K562 (cell line): Measurements from ENCODE around the gene LVRN. TPM values are rescaled to one million over a fixed set of nuclear protein-coding genes. Genes with fewer than 3 reads are reported as not detected.
A peak's percentile ranks its signal among the peaks of the same experiment; 100 is the strongest.
"Not testable (repeated sequence)": the region's sequence is repeated elsewhere in the genome, so short reads cannot be mapped to it uniquely, and the experiment has no call there.

Experiments used
- ATAC-seq: fragments of 200-7000 bp; cut with Tn5 transposase; 3 replicates; pipeline ENCODE4 v1.9.1; 2020; ENCODE audit warnings: moderate library complexity
- BruUV-seq: library from RNA; stranded (reverse); fragments of 400-500 nt; replicated peaks from 2 replicates; lab custom pipeline; 2021; lab: Mats Ljungman, UMichigan
- CTCF ChIA-PET: fragments of 300-600 bp; formaldehyde crosslinking; extraction: SDS; loops from one replicate; lab custom pipeline; 2021; ENCODE audit warnings: low intra/inter-chr PET ratio; lab: Yijun Ruan, JAX
- POLR2A ChIA-PET: fragments of 300-600, 350-650 bp; sonication (Branson Sonifier 250); formaldehyde crosslinking; extraction: SDS; loops from one replicate; lab custom pipeline; 2021; ENCODE audit warnings: antibody characterized with exemption, inconsistent platforms; lab: Yijun Ruan, JAX
- DNase-seq, 4 experiments: peaks; one replicate each; pipeline versions ENCODE4 v3.0.0 to v3.0.0-alpha.2; 2011 to 2018; ENCODE audit warnings: low spot score in 3 of 4, mixed read lengths in 3 of 4; ENCODE audit errors: extremely low read depth in 1 of 4
- FAIRE-seq: peaks from 2 replicates; lab custom pipeline; 2011; peaks lifted over from hg19 to GRCh38; lab: Jason Lieb, UNC
- H2AFZ ChIP-seq: 2 replicates; pipeline ENCODE4 v1.6.0; 2011; ENCODE audit warnings: low read depth, low read length, control low read depth, inconsistent platforms
- H3K27ac ChIP-seq: fragments of 200-600 bp; 3 replicates; pipeline ENCODE4 v1.8.0; 2011; ENCODE audit warnings: low read depth, mild to moderate bottlenecking, control low read depth, inconsistent platforms, low read length, moderate library complexity, mixed read lengths; ENCODE audit errors: extremely low read depth
- H3K27me3 ChIP-seq, 2 experiments: fragments of 300-600 bp in 1 of 2; 2 replicates in 1 of 2; 3 replicates in 1 of 2; pipeline versions ENCODE4 v1.6.0 to v1.8.0; 2011; ENCODE audit warnings: inconsistent platforms in 2 of 2, low read length in 2 of 2, mild to moderate bottlenecking in 1 of 2, mixed read lengths in 1 of 2, moderate library complexity in 1 of 2; ENCODE audit not compliant: control insufficient read depth in 2 of 2, insufficient read depth in 2 of 2
- H3K36me3 ChIP-seq: fragments of 300-600 bp; 3 replicates; pipeline ENCODE4 v1.8.0; 2011; ENCODE audit warnings: mild to moderate bottlenecking, low read length, inconsistent platforms; ENCODE audit not compliant: control insufficient read depth, insufficient read depth
- H3K4me1 ChIP-seq, 2 experiments: fragments of 200-600 bp in 1 of 2; replicated peaks in 1 of 2; 2 replicates in 1 of 2; 3 replicates in 1 of 2; pipeline versions ENCODE4 v1.5.1 to v1.8.0; 2011; ENCODE audit warnings: inconsistent platforms in 2 of 2, low read length in 2 of 2, mild to moderate bottlenecking in 1 of 2, mixed read lengths in 1 of 2, moderate library complexity in 1 of 2; ENCODE audit not compliant: control insufficient read depth in 2 of 2, insufficient read depth in 2 of 2
- H3K4me2 ChIP-seq: 2 replicates; pipeline ENCODE4 v1.6.1; 2011; ENCODE audit warnings: low read length, control low read depth, inconsistent platforms, mixed read lengths; ENCODE audit not compliant: insufficient read depth
- H3K4me3 ChIP-seq: fragments of 200-600 bp; sonication (generic), shearing (Covaris generic); 2 replicates; pipeline ENCODE4 v1.5.1; 2016; ENCODE audit warnings: control low read depth, inconsistent platforms
- H3K79me2 ChIP-seq: fragments of 200-600 bp; 3 replicates; pipeline ENCODE4 v1.8.0; 2011; ENCODE audit warnings: low read length, inconsistent platforms; ENCODE audit not compliant: control insufficient read depth, insufficient read depth
- H3K9ac ChIP-seq, 2 experiments: 2 replicates each; pipeline versions ENCODE4 v1.6.0 to v1.6.1; 2011; ENCODE audit warnings: low read depth in 2 of 2, low read length in 2 of 2, control low read depth in 1 of 2, inconsistent platforms in 1 of 2, mild to moderate bottlenecking in 1 of 2, mixed read lengths in 1 of 2; ENCODE audit not compliant: insufficient read depth in 1 of 2
- H3K9me1 ChIP-seq: one replicate; pipeline ENCODE4 v1.6.0; 2011; ENCODE audit warnings: inconsistent platforms, mild to moderate bottlenecking, low read length, moderate library complexity; ENCODE audit not compliant: control insufficient read depth, insufficient read depth
- H3K9me3 ChIP-seq: replicated peaks from 2 replicates; pipeline ENCODE4 v1.5.1; 2011; ENCODE audit warnings: low read depth, low read length, inconsistent platforms; ENCODE audit not compliant: control insufficient read depth, insufficient read depth
- H4K20me1 ChIP-seq: replicated peaks from 2 replicates; pipeline ENCODE4 v1.6.1; 2011; ENCODE audit warnings: low read length, inconsistent platforms, mixed read lengths; ENCODE audit not compliant: control insufficient read depth, insufficient read depth
- ATF3 ChIP-seq, 2 experiments: fragments of 450-650 bp in 1 of 2; sonication (generic) in 1 of 2; formaldehyde crosslinking in 1 of 2; IDR thresholded peaks in 1 of 2; conservative IDR thresholded peaks in 1 of 2; 2 replicates each; pipeline versions ENCODE4 v1.6.1 to v1.8.1; 2016 to 2023; ENCODE audit warnings: mild to moderate bottlenecking in 2 of 2, moderate library complexity in 2 of 2, inconsistent platforms in 1 of 2, missing genetic modification reagents in 1 of 2
- CBFA2T2 ChIP-seq: fragments of 450-650 bp; conservative IDR thresholded peaks from 2 replicates; pipeline ENCODE4 v1.6.1; 2017; ENCODE audit warnings: mild to moderate bottlenecking
- CBFA2T3 ChIP-seq: fragments of 450-650 bp; IDR thresholded peaks from 2 replicates; pipeline ENCODE4 v1.6.1; 2017
- MEIS2 ChIP-seq: fragments of 450-650 bp; IDR thresholded peaks from 2 replicates; pipeline ENCODE4 v1.6.1; 2014; ENCODE audit warnings: mild to moderate bottlenecking; ENCODE audit not compliant: partially characterized antibody
- TRIM24 ChIP-seq, 2 experiments: fragments of 450-650 bp; IDR thresholded peaks; 2 replicates each; pipeline ENCODE4 v1.6.1; 2016
- WGBS: fragments of 100-300 bp; shearing (Covaris generic); methylation state at CpG from one replicate; pipeline ENCODE4 v1.1.6; 2016; ENCODE audit warnings: low coverage, mixed read lengths; ENCODE audit not compliant: insufficient coverage; ENCODE audit errors: missing lambda C conversion rate; 5-methylcytosine and 5-hydroxymethylcytosine counted together
- in situ Hi-C: fragments of 300-500 bp; cut with MboI; formaldehyde crosslinking; loops from 4 replicates; pipeline ENCODE4 v1.15.0; 2018; ENCODE audit warnings: inconsistent platforms, mixed read lengths
- intact Hi-C: fragments of 100-400 bp; cut with micrococcal nuclease; formaldehyde crosslinking; loops from 2 replicates; pipeline ENCODE4 v1.14.2; 2022
- polyA plus RNA-seq, 8 experiments: library from polyadenylated mRNA; depleted of rRNA in 4 of 8; stranded (reverse) in 5 of 8; unstranded in 3 of 8; fragments of >200 nt; fragmentation: Nextera tagmentation in 2 of 8; fragmentation: Illumina TruSeq in 1 of 8; extraction: Ambion mirVana in 2 of 8; extraction: Trizol in 1 of 8; gene quantifications; 2 replicates each; pipeline versions ENCODE4 v1.2.1 to v1.2.3, GENCODE V29; 2011 to 2014; ENCODE audit warnings: inconsistent platforms in 1 of 8, missing spikeins in 1 of 8
- total RNA-seq, 7 experiments: library from RNA; depleted of rRNA in 6 of 7; stranded (reverse); fragments of >200 nt in 6 of 7; fragmentation: Illumina TruSeq in 2 of 7; extraction: Trizol in 2 of 7; gene quantifications; 2 replicates each; pipeline versions ENCODE4 v1.2.1 to v1.2.3, GENCODE V29; 2011 to 2021; ENCODE audit warnings: low replicate concordance in 1 of 7

Gene LVRN
- total and polyA plus RNA-seq, 9 of the 15 experiments (the other 6 are each of a cell fraction or from before 2014, with no cell fraction given), result 2.6 to 5.3 (median 4.1) TPM

- FAIRE-seq, CTCF ChIA-PET, H2AFZ ChIP-seq, intact Hi-C loops, H4K20me1 ChIP-seq, H3K79me2 ChIP-seq, H3K9me1 ChIP-seq, H3K36me3 ChIP-seq, BruUV-seq, H3K4me3 ChIP-seq, POLR2A ChIA-PET, DNase-seq, H3K27ac ChIP-seq, ATAC-seq, in situ Hi-C loops, H3K4me1 ChIP-seq, H3K4me2 ChIP-seq, H3K9me3 ChIP-seq, H3K9ac ChIP-seq: not testable (repeated sequence)
- 0 out of 2 replicates have a peak, but pooled peaks have one; percentile 34 for TF ChIP-seq CBFA2T2
- TF ChIP-seq MEIS2, result peak; percentile 15
- TF ChIP-seq CBFA2T3, result peak; percentile 47; the same call in 1 of the 2 replicates
- WGBS, result 6% methylated on average over 12 of the region's 12 CpGs
- H3K27me3 ChIP-seq, result peaks cover 14 to 20% of the 10 kb centered on the region in 2 experiments; a peak in 4 of 5 replicates
Measured at GRCh38 chr5:115928578-115929407, 33.5 kb upstream of the LVRN start.

- CTCF ChIA-PET, POLR2A ChIA-PET: not testable (repeated sequence)
Measured at GRCh38 chr5:115930171-115930570, 32.1 kb upstream of the LVRN start.

More at GRCh38 chr5:115930171-115930570, 32.1 kb upstream of the LVRN start:
- WGBS, result 2% methylated on average over 17 of the region's 17 CpGs
- peaks cover 12 to 27% of the 10 kb centered on the region in 2 experiments for H3K27me3 ChIP-seq
- H3K9me3 ChIP-seq; H2AFZ ChIP-seq; H3K4me3 ChIP-seq; in situ Hi-C loops; DNase-seq; FAIRE-seq; H3K9ac ChIP-seq; H3K4me2 ChIP-seq; ATAC-seq; H3K27ac ChIP-seq; intact Hi-C loops; BruUV-seq; H3K36me3 ChIP-seq; H4K20me1 ChIP-seq; H3K4me1 ChIP-seq; H3K9me1 ChIP-seq; H3K79me2 ChIP-seq; TF ChIP-seq ATF3 (CRISPR knock-in tag; conservative IDR thresholded peaks at IDR 0.05): not testable (repeated sequence)
- TF ChIP-seq TRIM24 (IDR thresholded peaks at IDR 0.05) (0 out of 4 replicates have a peak, but pooled peaks of 1 of the 2 experiments have one; percentile 36), ATF3 (IDR thresholded peaks at IDR 0.05) (peak; percentile 30; the same call in 1 of the 2 replicates)
